Thyroid gland (tissue), 4 donors: ENCODE results near the gene ARMC5. TPM values are rescaled to one million over a fixed set of nuclear protein-coding genes. Genes with fewer than 3 reads are reported as not detected.

Experiments
- DNase-seq, 2 donors: peaks; one replicate each; pipeline ENCODE4 v3.0.0-alpha.2; 2019
- H3K27ac ChIP-seq, 3 donors: fragments of 200-600 bp; sonication (generic); 1 replicate in 2 of 3; 2 replicates in 1 of 3; pipeline ENCODE4 v1.5.1; 2016 to 2019; ENCODE audit warnings: mild to moderate bottlenecking in 1 of 3, moderate library complexity in 1 of 3
- H3K27me3 ChIP-seq: fragments of 200-600 bp; sonication (generic); one replicate; pipeline ENCODE4 v1.5.1; 2019
- H3K36me3 ChIP-seq, 2 donors: fragments of 200-600 bp; sonication (generic); one replicate each; pipeline ENCODE4 v1.5.1; 2016 to 2019
- H3K4me1 ChIP-seq, 2 donors: fragments of 200-600 bp; sonication (generic); one replicate each; pipeline ENCODE4 v1.5.1; 2017 to 2019
- H3K4me3 ChIP-seq, 3 donors: fragments of 200-600 bp; sonication (generic); replicated peaks in 1 of 3; 1 replicate in 2 of 3; 2 replicates in 1 of 3; pipeline ENCODE4 v1.5.1; 2016; ENCODE audit warnings: mild to moderate bottlenecking in 1 of 3
- H3K9me3 ChIP-seq: fragments of 200-600 bp; sonication (generic); one replicate; pipeline ENCODE4 v1.5.1; 2017
- CTCF ChIP-seq, 6 experiments: fragments of 200-600 bp in 3 of 6; fragments of 450-650 bp in 3 of 6; sonication (generic) in 3 of 6; IDR thresholded peaks; one replicate each; pipeline ENCODE4 v1.5.1; 2016 to 2019; ENCODE audit warnings: antibody characterized with exemption in 6 of 6, mild to moderate bottlenecking in 2 of 6, inconsistent platforms in 1 of 6, moderate library complexity in 1 of 6
- POLR2A ChIP-seq, 2 donors: fragments of 450-650 bp; IDR thresholded peaks; one replicate each; pipeline ENCODE4 v1.6.1; 2017; ENCODE audit warnings: antibody characterized with exemption in 2 of 2, mild to moderate bottlenecking in 2 of 2, moderate library complexity in 1 of 2
- WGBS, 2 donors: methylation state at CpG; one replicate each; pipeline ENCODE4 v1.1.5; 2017; 5-methylcytosine and 5-hydroxymethylcytosine counted together
- intact Hi-C: fragments of 100-400 bp; cut with DNase I; formaldehyde crosslinking; loops from one replicate; pipeline ENCODE4 v1.15.1; 2023
- total RNA-seq, 4 donors: library from RNA; depleted of rRNA; stranded (reverse); fragments of >200 nt; gene quantifications; one replicate each; pipeline ENCODE4 v1.2.3, GENCODE V29; 2016

Gene ARMC5
- total RNA-seq, 4 donors from 2014 or later = 13.2 to 18.0 (median 15.3) TPM

- Histone ChIP-seq H3K27me3 (no peaks in the 10 kb centered on the region), H3K27ac (no peak overlapping the region), H3K4me1 (peaks cover 7 to 35% of the 10 kb centered on the region in 2 donors), H3K4me3 (no peak overlapping the region), H3K9me3 (no peaks in the 10 kb centered on the region), H3K36me3 (peaks cover 0 to 2% of the 10 kb centered on the region in 2 donors)
- 93 to 94% methylated on average over 12 of the region's 12 CpGs for WGBS, 2 donors
- intact Hi-C loops = no loop called here
- TF ChIP-seq POLR2A (IDR thresholded peaks at IDR 0.05) (no peak), CTCF (IDR thresholded peaks at IDR 0.05) (no peak)
- DNase-seq = no peak
These were observed 15.8 kb downstream of the ARMC5 start for GRCh38 chr16:31474773-31475738.

- intact Hi-C loops = no loop called here
- no peak for TF ChIP-seq CTCF (IDR thresholded peaks at IDR 0.05)
- Histone ChIP-seq H3K4me3 (peak overlapping the region in 2 of 3 donors; percentile 11 to 52), H3K9me3 (no peaks in the 10 kb centered on the region), H3K36me3 (peaks cover 0 to 2% of the 10 kb centered on the region in 2 donors), H3K4me1 (peaks cover 7 to 35% of the 10 kb centered on the region in 2 donors), H3K27ac (peak overlapping the region; percentile 56 to 95 (median 84)), H3K27me3 (no peaks in the 10 kb centered on the region)
- peak; percentile 55 to 61 for DNase-seq
- 55 to 57% methylated on average over 18 to 25 of the region's 26 CpGs for WGBS, 2 donors
These were observed 16.6 kb downstream of the ARMC5 start for GRCh38 chr16:31475946-31476302.

- 36 to 45% methylated on average over 39 to 43 of the region's 68 CpGs for WGBS, 2 donors
- TF ChIP-seq CTCF (IDR thresholded peaks at IDR 0.05) (no peak), POLR2A (IDR thresholded peaks at IDR 0.05) (peak in 1 of 2 donors; percentile 73)
- no peaks in the 10 kb centered on the region for H3K27me3 ChIP-seq
- peaks cover 7 to 29% of the 10 kb centered on the region in 2 donors for H3K4me1 ChIP-seq
- H3K9me3 ChIP-seq = no peaks in the 10 kb centered on the region
- intact Hi-C loops = no loop called here
- peak overlapping the region; percentile 71 to 95 (median 84) for H3K27ac ChIP-seq
- H3K36me3 ChIP-seq = peaks cover 0 to 2% of the 10 kb centered on the region in 2 donors
- DNase-seq = peak; percentile 93 to 94
- H3K4me3 ChIP-seq = peak overlapping the region in 2 of 3 donors; percentile 11 to 52
These were observed 17.3 kb downstream of the ARMC5 start for GRCh38 chr16:31476303-31477219.

GRCh38 chr16:31477220-31478216, 18.2 kb downstream of the ARMC5 start:
- H3K27ac ChIP-seq = peak overlapping the region; percentile 71 to 95 (median 84)
- H3K4me3 ChIP-seq = peak overlapping the region in 2 of 3 donors; percentile 7 to 52
- no peaks in the 10 kb centered on the region for H3K27me3 ChIP-seq
- intact Hi-C loops = no loop called here
- WGBS, 2 donors = 31 to 42% methylated on average over 34 to 56 of the region's 67 CpGs
- peaks cover 0 to 2% of the 10 kb centered on the region in 2 donors for H3K36me3 ChIP-seq
- peak; percentile 95 to 96 for DNase-seq
- no peaks in the 10 kb centered on the region for H3K9me3 ChIP-seq
- peak in 1 of 2 donors; percentile 58 for TF ChIP-seq POLR2A (IDR thresholded peaks at IDR 0.05)
- peak in 5 of 6 experiments; percentile 54 to 82 (median 75) for TF ChIP-seq CTCF (IDR thresholded peaks at IDR 0.05)
- peaks cover 3 to 22% of the 10 kb centered on the region in 2 donors for H3K4me1 ChIP-seq
